SK-N-SH treated with all-trans-retinoic acid at 6 μM for 48 hours (cell line): Measurements from ENCODE around the gene RPL7L1.

ENCODE experiments used
- ATAC-seq: fragments of 200-7000 bp; cut with Tn5 transposase; 3 replicates; pipeline ENCODE4 v1.9.1; 2020; ENCODE audit warnings: mild to moderate bottlenecking, moderate library complexity
- ARNTL ChIP-seq: fragments of 450-650 bp; formaldehyde crosslinking; IDR thresholded peaks from 2 replicates; pipeline ENCODE4 v1.5.0; 2020; ENCODE audit warnings: low read depth, mild to moderate bottlenecking, moderate library complexity, borderline replicate concordance
- BACH2 ChIP-seq: fragments of 250-450 bp; sonication (Bioruptor Pico); IDR thresholded peaks from 2 replicates; pipeline ENCODE4 v1.9.0; 2021; ENCODE audit warnings: mild to moderate bottlenecking, borderline replicate concordance
- CSDC2 ChIP-seq: fragments of 250-450 bp; sonication (Bioruptor Pico); IDR thresholded peaks from 2 replicates; pipeline ENCODE4 v1.5.0; 2020; ENCODE audit warnings: mild to moderate bottlenecking, moderate library complexity
- ESRRG ChIP-seq: fragments of 250-450 bp; sonication (Bioruptor Pico); IDR thresholded peaks from 2 replicates; pipeline ENCODE4 v1.6.1; 2021; ENCODE audit warnings: mild to moderate bottlenecking
- GLIS3 ChIP-seq: fragments of 250-450 bp; sonication (Bioruptor Pico); IDR thresholded peaks from 2 replicates; pipeline ENCODE4 v1.5.0; 2020; ENCODE audit warnings: mild to moderate bottlenecking, moderate library complexity
- ISL1 ChIP-seq: fragments of 250-450 bp; sonication (Bioruptor Pico); IDR thresholded peaks from 2 replicates; pipeline ENCODE4 v2.1.2; 2022; ENCODE audit warnings: mild to moderate bottlenecking, moderate library complexity
- PATZ1 ChIP-seq: fragments of 250-450 bp; sonication (Bioruptor Pico); IDR thresholded peaks from 2 replicates; pipeline ENCODE4 v1.8.0; 2020; ENCODE audit warnings: mild to moderate bottlenecking, moderate library complexity, borderline replicate concordance
- PPARA ChIP-seq: fragments of 250-450 bp; sonication (Bioruptor Pico); IDR thresholded peaks from 2 replicates; pipeline ENCODE4 v1.5.0; 2020; ENCODE audit warnings: mild to moderate bottlenecking, borderline replicate concordance
- RARB ChIP-seq: fragments of 250-450 bp; sonication (Bioruptor Pico); IDR thresholded peaks from 2 replicates; pipeline ENCODE4 v1.8.0; 2021; ENCODE audit warnings: mild to moderate bottlenecking, moderate library complexity
- SNAI2 ChIP-seq: fragments of 250-450 bp; sonication (Bioruptor Pico); IDR thresholded peaks from 2 replicates; pipeline ENCODE4 v1.5.0; 2020; ENCODE audit warnings: mild to moderate bottlenecking, moderate library complexity
- TCF4 ChIP-seq: fragments of 250-450 bp; sonication (Bioruptor Pico); IDR thresholded peaks from 2 replicates; pipeline ENCODE4 v1.8.0; 2021; ENCODE audit warnings: mild to moderate bottlenecking, moderate library complexity, borderline replicate concordance
- ZC3H10 ChIP-seq: fragments of 250-450 bp; sonication (Bioruptor Pico); IDR thresholded peaks from 2 replicates; pipeline ENCODE4 v1.5.1; 2021; ENCODE audit warnings: mild to moderate bottlenecking, moderate library complexity
- ZFP3 ChIP-seq: fragments of 250-450 bp; sonication (Bioruptor Pico); IDR thresholded peaks from 2 replicates; pipeline ENCODE4 v1.5.0; 2020; ENCODE audit warnings: mild to moderate bottlenecking, moderate library complexity
- ZFP30 ChIP-seq: fragments of 450-650 bp; formaldehyde crosslinking; IDR thresholded peaks from 2 replicates; pipeline ENCODE4 v1.5.0; 2022; ENCODE audit warnings: mild to moderate bottlenecking, moderate library complexity
- ZNF70 ChIP-seq: fragments of 450-650 bp; formaldehyde crosslinking; IDR thresholded peaks from 2 replicates; pipeline ENCODE4 v1.5.0; 2020; ENCODE audit warnings: mild to moderate bottlenecking, moderate library complexity
- ZNF8 ChIP-seq: fragments of 450-650 bp; formaldehyde crosslinking; IDR thresholded peaks from 2 replicates; pipeline ENCODE4 v1.5.0; 2020; ENCODE audit warnings: mild to moderate bottlenecking, moderate library complexity
- TF ChIP-seq, protein P1 (sequence below): fragments of 250-450 bp; sonication (Bioruptor Pico); IDR thresholded peaks from 2 replicates; pipeline ENCODE4 v1.8.0; 2021; ENCODE audit warnings: low read depth, mild to moderate bottlenecking, moderate library complexity, borderline replicate concordance
- TF ChIP-seq, protein P2 (sequence below): fragments of 250-450 bp; sonication (Bioruptor Pico); IDR thresholded peaks from 2 replicates; pipeline ENCODE4 v1.5.0; 2020; ENCODE audit warnings: mild to moderate bottlenecking, moderate library complexity
- TF ChIP-seq, protein P3 (sequence below): fragments of 250-450 bp; sonication (Bioruptor Pico); IDR thresholded peaks from 2 replicates; pipeline ENCODE4 v1.5.1; 2021; ENCODE audit warnings: mild to moderate bottlenecking, moderate library complexity

The RPL7L1 gene

DNA sequence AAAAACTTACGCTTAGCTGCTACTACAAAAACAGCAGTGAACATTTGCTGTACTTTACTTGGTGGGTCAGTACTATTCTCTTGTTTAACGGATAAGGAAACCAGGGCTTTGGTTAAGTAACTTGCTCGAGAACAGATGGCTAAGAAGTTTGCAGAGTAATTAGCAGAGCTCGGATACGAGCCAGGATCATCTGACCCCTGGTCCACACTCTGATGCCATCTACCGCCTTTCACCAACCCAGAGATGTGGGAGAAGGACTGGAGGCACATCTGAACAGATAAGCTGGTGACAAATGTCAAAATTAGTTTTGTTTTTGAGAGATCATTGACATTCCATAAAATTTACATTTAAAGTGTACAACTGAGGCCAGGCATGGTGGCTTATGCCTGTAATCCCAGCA is 18.9 kb upstream of the RPL7L1 start:
- TF ChIP-seq GLIS3 (CRISPR knock-in tag) (no peak), PPARA (CRISPR knock-in tag) (no peak), ZNF8 (CRISPR knock-in tag) (no peak), PATZ1 (no peak), ZC3H10 (no peak), BACH2 (no peak)
- TF ChIP-seq, protein P1, sequence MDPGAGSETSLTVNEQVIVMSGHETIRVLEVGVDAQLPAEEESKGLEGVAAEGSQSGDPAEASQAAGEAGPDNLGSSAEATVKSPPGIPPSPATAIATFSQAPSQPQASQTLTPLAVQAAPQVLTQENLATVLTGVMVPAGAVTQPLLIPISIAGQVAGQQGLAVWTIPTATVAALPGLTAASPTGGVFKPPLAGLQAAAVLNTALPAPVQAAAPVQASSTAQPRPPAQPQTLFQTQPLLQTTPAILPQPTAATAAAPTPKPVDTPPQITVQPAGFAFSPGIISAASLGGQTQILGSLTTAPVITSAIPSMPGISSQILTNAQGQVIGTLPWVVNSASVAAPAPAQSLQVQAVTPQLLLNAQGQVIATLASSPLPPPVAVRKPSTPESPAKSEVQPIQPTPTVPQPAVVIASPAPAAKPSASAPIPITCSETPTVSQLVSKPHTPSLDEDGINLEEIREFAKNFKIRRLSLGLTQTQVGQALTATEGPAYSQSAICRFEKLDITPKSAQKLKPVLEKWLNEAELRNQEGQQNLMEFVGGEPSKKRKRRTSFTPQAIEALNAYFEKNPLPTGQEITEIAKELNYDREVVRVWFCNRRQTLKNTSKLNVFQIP (CRISPR knock-in tag), result no peak
- ATAC-seq, result no peak

- TF ChIP-seq PATZ1, result no peak
- no peak for TF ChIP-seq ZNF8 (CRISPR knock-in tag)
- no peak for TF ChIP-seq ISL1 (CRISPR knock-in tag)
- TF ChIP-seq TCF4, result no peak
- no peak for TF ChIP-seq ZC3H10
- TF ChIP-seq ARNTL (CRISPR knock-in tag), result no peak
- TF ChIP-seq, protein P1 (CRISPR knock-in tag), result no peak
- no peak for TF ChIP-seq RARB
- no peak for TF ChIP-seq ZFP3 (CRISPR knock-in tag)
- no peak for TF ChIP-seq ESRRG
- no peak for TF ChIP-seq ZFP30
- TF ChIP-seq SNAI2, result no peak
- ATAC-seq, result no peak
These were observed 14.8 kb upstream of the RPL7L1 start for GRCh38 chr6:42864602-42865001.

- TF ChIP-seq PPARA (CRISPR knock-in tag), result no peak
- TF ChIP-seq BACH2, result no peak
- no peak for TF ChIP-seq SNAI2
- TF ChIP-seq ISL1 (CRISPR knock-in tag), result no peak
- TF ChIP-seq ZC3H10, result no peak
- no peak for TF ChIP-seq ZNF70 (CRISPR knock-in tag)
- TF ChIP-seq ZNF8 (CRISPR knock-in tag), result no peak
- TF ChIP-seq, protein P2, sequence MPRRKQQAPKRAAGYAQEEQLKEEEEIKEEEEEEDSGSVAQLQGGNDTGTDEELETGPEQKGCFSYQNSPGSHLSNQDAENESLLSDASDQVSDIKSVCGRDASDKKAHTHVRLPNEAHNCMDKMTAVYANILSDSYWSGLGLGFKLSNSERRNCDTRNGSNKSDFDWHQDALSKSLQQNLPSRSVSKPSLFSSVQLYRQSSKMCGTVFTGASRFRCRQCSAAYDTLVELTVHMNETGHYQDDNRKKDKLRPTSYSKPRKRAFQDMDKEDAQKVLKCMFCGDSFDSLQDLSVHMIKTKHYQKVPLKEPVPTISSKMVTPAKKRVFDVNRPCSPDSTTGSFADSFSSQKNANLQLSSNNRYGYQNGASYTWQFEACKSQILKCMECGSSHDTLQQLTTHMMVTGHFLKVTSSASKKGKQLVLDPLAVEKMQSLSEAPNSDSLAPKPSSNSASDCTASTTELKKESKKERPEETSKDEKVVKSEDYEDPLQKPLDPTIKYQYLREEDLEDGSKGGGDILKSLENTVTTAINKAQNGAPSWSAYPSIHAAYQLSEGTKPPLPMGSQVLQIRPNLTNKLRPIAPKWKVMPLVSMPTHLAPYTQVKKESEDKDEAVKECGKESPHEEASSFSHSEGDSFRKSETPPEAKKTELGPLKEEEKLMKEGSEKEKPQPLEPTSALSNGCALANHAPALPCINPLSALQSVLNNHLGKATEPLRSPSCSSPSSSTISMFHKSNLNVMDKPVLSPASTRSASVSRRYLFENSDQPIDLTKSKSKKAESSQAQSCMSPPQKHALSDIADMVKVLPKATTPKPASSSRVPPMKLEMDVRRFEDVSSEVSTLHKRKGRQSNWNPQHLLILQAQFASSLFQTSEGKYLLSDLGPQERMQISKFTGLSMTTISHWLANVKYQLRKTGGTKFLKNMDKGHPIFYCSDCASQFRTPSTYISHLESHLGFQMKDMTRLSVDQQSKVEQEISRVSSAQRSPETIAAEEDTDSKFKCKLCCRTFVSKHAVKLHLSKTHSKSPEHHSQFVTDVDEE (CRISPR knock-in tag), result no peak
- TF ChIP-seq ZFP30, result no peak
- TF ChIP-seq PATZ1, result no peak
- TF ChIP-seq GLIS3 (CRISPR knock-in tag), result no peak
- TF ChIP-seq, protein P1 (CRISPR knock-in tag), result no peak
- no peak for TF ChIP-seq ZFP3 (CRISPR knock-in tag)
- TF ChIP-seq TCF4, result no peak
- TF ChIP-seq CSDC2 (CRISPR knock-in tag), result no peak
- TF ChIP-seq ARNTL (CRISPR knock-in tag), result no peak
- TF ChIP-seq, protein P3, sequence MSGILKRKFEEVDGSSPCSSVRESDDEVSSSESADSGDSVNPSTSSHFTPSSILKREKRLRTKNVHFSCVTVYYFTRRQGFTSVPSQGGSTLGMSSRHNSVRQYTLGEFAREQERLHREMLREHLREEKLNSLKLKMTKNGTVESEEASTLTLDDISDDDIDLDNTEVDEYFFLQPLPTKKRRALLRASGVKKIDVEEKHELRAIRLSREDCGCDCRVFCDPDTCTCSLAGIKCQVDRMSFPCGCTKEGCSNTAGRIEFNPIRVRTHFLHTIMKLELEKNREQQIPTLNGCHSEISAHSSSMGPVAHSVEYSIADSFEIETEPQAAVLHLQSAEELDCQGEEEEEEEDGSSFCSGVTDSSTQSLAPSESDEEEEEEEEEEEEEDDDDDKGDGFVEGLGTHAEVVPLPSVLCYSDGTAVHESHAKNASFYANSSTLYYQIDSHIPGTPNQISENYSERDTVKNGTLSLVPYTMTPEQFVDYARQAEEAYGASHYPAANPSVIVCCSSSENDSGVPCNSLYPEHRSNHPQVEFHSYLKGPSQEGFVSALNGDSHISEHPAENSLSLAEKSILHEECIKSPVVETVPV (CRISPR knock-in tag), result no peak
- no peak for ATAC-seq
These were observed 9.1 kb upstream of the RPL7L1 start for GRCh38 chr6:42870145-42870936.
